Measurements from ENCODE around the gene EVX1. TPM values are rescaled to one million over a fixed set of nuclear protein-coding genes. Genes with fewer than 3 reads are reported as not detected.

The EVX1 gene
- total and polyA plus RNA-seq, 2 of the 13 experiments (the other 11 are each of a cell fraction or from before 2014, with no cell fraction given): not detected

- 68% methylated on average over 30 of the region's 50 CpGs for WGBS (ENCODE audit: low lambda C conversion rate)
- ChIA-PET POLR2A (no interaction called here), CTCF (ENCODE audit: low intra/inter-chr PET ratio, low total read pairs) (no interaction called here)
- in situ Hi-C loops (cut with HindIII; ENCODE audit: extremely low pct_ligation_motif_present, low pct_unique_long_range_greater_than_20kb) (no loop called here), intact Hi-C loops (cut with micrococcal nuclease; ENCODE audit: unreplicated experiment) (loop anchor here (5.0 kb wide), 1 partner anchor 809 kb away; no protein-coding TSS in a partner anchor)
- Histone ChIP-seq H3K9me3 (ENCODE audit: low read length) (no peaks in the 10 kb centered on the region), H3K36me3 (replicated peaks in 1 of 2; ENCODE audit: control insufficient read depth in 1 of 2, insufficient read depth in 2 of 2, low read length in 2 of 2) (no peaks in the 10 kb centered on the region), H3K79me2 (ENCODE audit: insufficient read depth, low read length) (no peaks in the 10 kb centered on the region), H2AFZ (ENCODE audit: low read length) (no peak overlapping the region), H3K4me3 (replicated peaks in 1 of 3; ENCODE audit: insufficient read depth in 1 of 3, low read depth in 2 of 3, low read length in 3 of 3) (no peak overlapping the region), H3K4me1 (ENCODE audit: insufficient read depth, low read length) (peaks cover 15% of the 10 kb centered on the region), H3K4me2 (ENCODE audit: low read depth, low read length) (no peak overlapping the region), H3K9ac (ENCODE audit: insufficient read depth, low read depth, low read length) (no peak overlapping the region), H4K20me1 (ENCODE audit: insufficient read depth, low read length) (no peaks in the 10 kb centered on the region), H3K27ac (ENCODE audit: extremely low read length, insufficient read depth, low read length) (no peak overlapping the region), H3K27me3 (ENCODE audit: control insufficient read depth in 1 of 2, insufficient read depth in 2 of 2, low read length in 2 of 2) (peaks cover 3 to 68% of the 10 kb centered on the region in 2 experiments; a peak in 4 of 5 replicates)
- FAIRE-seq (no peak), ATAC-seq (no peak), DNase-seq (ENCODE audit: low spot score) (no peak)
- BruUV-seq (replicated peaks): no TSS peak
- TF ChIP-seq ZNF563 (CRISPR knock-in tag; IDR thresholded peaks at IDR 0.05): no peak
- TF ChIP-seq GTF3A (CRISPR knock-in tag; conservative IDR thresholded peaks at IDR 0.05): no peak
- TF ChIP-seq KDM4B (CRISPR knock-in tag; IDR thresholded peaks at IDR 0.05): no peak
- TF ChIP-seq JDP2 (CRISPR knock-in tag; IDR thresholded peaks at IDR 0.05; ENCODE audit: borderline replicate concordance): no peak
- TF ChIP-seq ARHGAP35 (CRISPR knock-in tag; IDR thresholded peaks at IDR 0.05; ENCODE audit: borderline replicate concordance): no peak
- TF ChIP-seq PAF1 (CRISPR knock-in tag; IDR thresholded peaks at IDR 0.05): no peak
- no peak for TF ChIP-seq ATRX (CRISPR knock-in tag; IDR thresholded peaks at IDR 0.05; ENCODE audit: borderline replicate concordance)
- no peak for TF ChIP-seq SP1 (IDR thresholded peaks at IDR 0.05)
- TF ChIP-seq SP1 (CRISPR knock-in tag; IDR thresholded peaks at IDR 0.05): no peak
- no peak for TF ChIP-seq ZNF737 (CRISPR knock-in tag; IDR thresholded peaks at IDR 0.05; ENCODE audit: borderline replicate concordance)
- TF ChIP-seq RFX1 (IDR thresholded peaks at IDR 0.05): no peak
- no peak for TF ChIP-seq CENPT (CRISPR knock-in tag; IDR thresholded peaks at IDR 0.05; ENCODE audit: low read depth)
- TF ChIP-seq NBN (conservative IDR thresholded peaks at IDR 0.05): no peak
Measured at GRCh38 chr7:27213433-27214238, 29.0 kb upstream of the EVX1 start.
